Measurements from ENCODE around the gene VGLL4.

VGLL4 gene

DNA sequence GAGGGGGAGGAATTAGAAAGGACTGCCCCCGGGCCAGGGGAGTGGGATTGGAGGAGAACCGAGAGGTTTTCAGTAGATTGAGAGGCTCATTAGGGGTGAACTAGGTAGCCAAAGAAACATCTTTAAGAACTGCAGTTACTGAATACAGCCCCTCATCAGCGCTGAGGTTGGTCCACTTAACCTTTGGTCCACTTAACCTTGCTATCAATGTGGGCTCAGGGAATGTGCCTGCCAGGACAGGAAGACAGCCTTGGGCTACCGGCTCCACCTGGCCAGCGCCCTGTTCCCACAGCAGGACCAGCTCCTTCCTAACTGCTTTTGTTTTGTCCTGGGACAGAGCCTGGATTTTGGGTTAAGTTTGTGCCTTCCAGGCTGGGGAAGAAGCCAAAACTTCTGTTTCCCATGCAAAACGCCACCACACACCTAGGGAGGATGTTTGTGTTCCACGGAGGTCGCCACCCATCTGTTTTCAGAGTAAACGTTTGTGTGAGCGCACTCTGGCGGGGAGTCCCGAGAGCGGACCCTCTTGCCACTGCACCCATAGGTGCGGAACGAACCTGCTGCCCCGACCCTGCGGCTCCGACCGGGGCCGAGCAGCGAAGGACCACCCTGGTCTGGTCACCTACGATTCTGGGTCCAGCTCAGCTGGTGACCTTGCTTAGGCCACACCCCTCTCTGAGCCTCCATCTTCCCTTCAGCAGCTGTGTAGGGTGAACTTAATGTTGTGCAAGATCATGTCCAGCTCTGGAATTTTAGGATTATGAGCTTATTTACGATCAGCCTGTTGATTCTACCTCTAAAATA lies 107.4 kb downstream of the VGLL4 start:
- TF ChIP-seq GATA2 (IDR thresholded peaks at IDR 0.05; ENCODE audit: low read depth, low read length) (no peak), GATA3 (IDR thresholded peaks at IDR 0.05; ENCODE audit: low read depth, low read length) (no peak)

- TF ChIP-seq GATA2 (IDR thresholded peaks at IDR 0.05; ENCODE audit: low read depth, low read length) (no peak), GATA3 (IDR thresholded peaks at IDR 0.05; ENCODE audit: low read depth, low read length) (no peak)
These were observed 108.3 kb downstream of the VGLL4 start for GRCh38 chr3:11535243-11535960.

DNA sequence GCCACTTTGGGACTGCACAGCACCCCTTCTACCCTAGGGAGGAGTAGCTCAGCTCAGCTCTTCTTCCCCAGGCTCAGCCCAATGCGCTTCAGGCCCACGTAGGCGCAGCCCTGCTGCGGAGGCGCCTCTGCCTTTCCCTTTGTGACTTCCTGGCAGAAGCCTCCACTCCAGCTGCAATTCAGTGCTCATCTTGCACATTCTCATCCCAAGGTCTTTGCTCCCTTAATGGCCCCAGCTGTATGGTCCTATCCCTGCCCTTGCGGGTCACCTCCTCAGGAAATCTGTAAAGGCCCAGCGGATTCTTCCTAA lies 109.0 kb downstream of the VGLL4 start:
- TF ChIP-seq GATA3 (IDR thresholded peaks at IDR 0.05; ENCODE audit: low read depth, low read length) (no peak), GATA2 (IDR thresholded peaks at IDR 0.05; ENCODE audit: low read depth, low read length) (no peak)

DNA sequence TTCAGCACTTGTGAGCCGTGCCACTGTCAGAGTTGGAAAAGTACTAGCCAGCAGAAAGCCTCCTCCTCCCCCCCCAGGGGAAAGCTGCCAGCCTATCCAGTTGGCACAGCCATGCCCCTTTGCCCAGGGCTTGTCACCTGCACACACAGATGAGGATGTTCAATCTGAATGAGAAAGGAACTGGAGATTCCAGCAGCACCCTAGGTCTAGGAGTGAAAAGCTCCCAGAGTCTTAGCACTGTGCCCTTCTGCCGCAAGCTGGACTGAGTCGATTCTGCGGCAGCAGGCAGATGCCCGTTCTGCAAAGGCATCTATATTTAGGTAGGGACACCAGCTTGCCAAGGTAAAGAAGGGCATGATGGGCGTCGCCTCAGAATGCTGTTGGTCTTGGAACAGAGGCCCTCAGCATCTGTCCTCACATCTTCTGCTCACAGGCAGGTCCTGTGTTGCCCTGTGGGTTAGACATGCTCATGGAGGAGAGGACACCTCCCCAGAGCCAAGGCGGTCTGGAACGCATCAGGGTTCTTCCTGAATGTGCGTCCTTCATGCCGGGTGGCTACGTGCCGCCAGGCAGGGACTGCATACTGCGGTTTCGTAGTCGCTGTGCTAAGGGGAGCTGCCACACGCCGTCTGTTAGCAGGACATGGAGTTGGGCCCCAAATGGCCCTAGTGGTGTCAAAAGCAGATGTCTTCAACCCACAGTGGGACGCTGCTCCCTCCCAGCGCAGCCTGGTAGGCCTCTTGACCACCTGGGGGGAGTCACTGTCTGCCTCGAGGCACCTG lies 109.5 kb downstream of the VGLL4 start:
- TF ChIP-seq GATA2 (IDR thresholded peaks at IDR 0.05; ENCODE audit: low read depth, low read length) = no peak
- TF ChIP-seq GATA3 (IDR thresholded peaks at IDR 0.05; ENCODE audit: low read depth, low read length) = no peak

DNA sequence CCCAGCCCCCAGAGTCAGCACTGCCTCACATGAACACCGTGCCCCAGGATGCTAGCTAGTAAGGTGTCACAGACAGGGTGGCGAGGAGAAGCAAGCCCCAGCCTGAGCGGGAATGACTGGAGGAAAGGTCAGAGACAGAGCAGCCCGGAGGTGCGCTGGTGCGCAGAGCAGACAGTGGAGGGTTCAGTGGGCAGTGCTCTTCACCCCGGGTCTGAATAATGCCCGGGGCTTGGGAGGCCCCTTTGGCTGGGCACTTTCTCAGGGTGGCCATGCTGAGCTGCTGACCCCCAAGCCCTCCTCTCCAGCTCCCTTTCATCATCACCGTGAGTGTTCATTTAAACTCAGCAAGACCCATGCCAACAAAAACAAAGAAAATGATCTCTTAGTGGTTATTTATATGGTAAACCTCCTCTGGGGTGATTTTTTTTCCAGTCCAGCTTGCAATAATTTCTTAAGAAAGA lies 110.8 kb downstream of the VGLL4 start:
- TF ChIP-seq GATA3 (IDR thresholded peaks at IDR 0.05; ENCODE audit: low read depth, low read length) = no peak
- TF ChIP-seq GATA2 (IDR thresholded peaks at IDR 0.05; ENCODE audit: low read depth, low read length) = no peak

- no peak for TF ChIP-seq GATA3 (IDR thresholded peaks at IDR 0.05; ENCODE audit: low read depth, low read length)
- TF ChIP-seq GATA2 (IDR thresholded peaks at IDR 0.05; ENCODE audit: low read depth, low read length) = no peak
These were observed 113.5 kb downstream of the VGLL4 start for GRCh38 chr3:11530153-11530721.

- TF ChIP-seq GATA3 (IDR thresholded peaks at IDR 0.05; ENCODE audit: low read depth, low read length) = no peak
- TF ChIP-seq GATA2 (IDR thresholded peaks at IDR 0.05; ENCODE audit: low read depth, low read length) = no peak
These were observed 114.4 kb downstream of the VGLL4 start for GRCh38 chr3:11529281-11529680.

- TF ChIP-seq GATA3 (IDR thresholded peaks at IDR 0.05; ENCODE audit: low read depth, low read length) (no peak), GATA2 (IDR thresholded peaks at IDR 0.05; ENCODE audit: low read depth, low read length) (no peak)
These were observed 120.1 kb downstream of the VGLL4 start for GRCh38 chr3:11523572-11524101.

- TF ChIP-seq GATA2 (IDR thresholded peaks at IDR 0.05; ENCODE audit: low read depth, low read length) = no peak
- no peak for TF ChIP-seq GATA3 (IDR thresholded peaks at IDR 0.05; ENCODE audit: low read depth, low read length)
These were observed 120.7 kb downstream of the VGLL4 start for GRCh38 chr3:11522953-11523571.

DNA sequence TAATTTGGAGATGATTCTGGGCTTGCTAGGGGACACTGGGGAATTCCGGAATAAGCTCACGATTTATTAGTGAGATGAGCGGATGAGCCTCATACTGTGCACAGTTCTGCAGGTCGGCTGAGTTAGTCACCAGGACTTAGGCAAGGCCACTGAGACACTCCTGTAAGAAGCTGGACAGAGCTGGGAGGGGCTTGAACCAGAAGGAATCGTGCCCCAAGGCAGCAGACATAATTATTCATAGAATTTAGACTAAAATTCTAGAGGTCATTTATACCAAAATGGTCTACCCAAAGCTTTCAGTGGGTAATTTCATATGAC lies 121.4 kb downstream of the VGLL4 start:
- TF ChIP-seq GATA3 (IDR thresholded peaks at IDR 0.05; ENCODE audit: low read depth, low read length) = no peak
- no peak for TF ChIP-seq GATA2 (IDR thresholded peaks at IDR 0.05; ENCODE audit: low read depth, low read length)

- TF ChIP-seq GATA2 (IDR thresholded peaks at IDR 0.05; ENCODE audit: low read depth, low read length) = no peak
These were observed 122.5 kb downstream of the VGLL4 start for GRCh38 chr3:11521167-11521566.

DNA sequence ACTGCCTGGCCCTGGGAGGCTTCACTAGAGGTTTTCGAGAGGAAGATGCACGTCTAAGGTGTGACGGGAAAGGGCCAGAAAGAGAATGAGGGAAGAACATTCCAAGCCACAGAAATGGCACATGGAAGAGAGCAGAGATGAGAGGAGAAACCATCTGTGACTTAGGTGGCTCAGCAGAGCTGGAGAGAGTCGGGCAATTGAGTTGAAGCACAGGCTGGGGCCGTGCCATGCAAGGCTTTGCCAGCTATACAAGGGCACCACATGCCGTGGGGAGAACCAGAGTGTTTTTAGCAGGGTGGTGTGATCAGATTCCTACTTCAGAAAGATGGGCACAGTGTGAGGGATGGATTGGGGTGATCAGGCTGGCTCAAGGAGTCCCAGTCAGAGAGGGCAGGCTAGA lies 126.1 kb downstream of the VGLL4 start:
- no peak for TF ChIP-seq GATA3 (IDR thresholded peaks at IDR 0.05; ENCODE audit: low read depth, low read length)
- TF ChIP-seq GATA2 (IDR thresholded peaks at IDR 0.05; ENCODE audit: low read depth, low read length) = no peak

- TF ChIP-seq GATA2 (IDR thresholded peaks at IDR 0.05; ENCODE audit: low read depth, low read length) = no peak
- TF ChIP-seq GATA3 (IDR thresholded peaks at IDR 0.05; ENCODE audit: low read depth, low read length) = no peak
These were observed 129.4 kb downstream of the VGLL4 start for GRCh38 chr3:11514191-11514821.
